ENCODE results near the gene STAP1. TPM values are rescaled to one million over a fixed set of nuclear protein-coding genes. Genes with fewer than 3 reads are reported as not detected.
"Not testable (repeated sequence)": the region's sequence is repeated elsewhere in the genome, so short reads cannot be mapped to it uniquely, and the experiment has no call there.

The STAP1 gene
- total RNA-seq, 1 experiment from 2014 or later = not detected

GRCh38 chr4:67545199-67546003 lies 13.1 kb upstream of the STAP1 start, which contains the start of gene CENPC:
Gene CENPC, minus strand, starts transcription at chr4:67545503. Its CDS starts 148 bp downstream, at chr4:67545355.
- no peaks in the 10 kb centered on the region for H3K27me3 ChIP-seq (replicated peaks)
- peak within 1 kb of the TSS; percentile 64 for H3K4me3 ChIP-seq
- H3K4me1 ChIP-seq (replicated peaks) = peaks cover 4% of the 10 kb centered on the region
- H3K36me3 ChIP-seq = peaks cover 35% of the 10 kb centered on the region
- H3K9me3 ChIP-seq (replicated peaks) = no peaks in the 10 kb centered on the region
- peak; percentile 91 to 98 for DNase-seq (ENCODE audit: low read depth in 1 of 2, low spot score in 2 of 2)
- H3K27ac ChIP-seq = peak within 1 kb of the TSS; percentile 86

- peak overlapping the region; percentile 64 for H3K4me3 ChIP-seq
- H3K4me1 ChIP-seq (replicated peaks) = peaks cover 4% of the 10 kb centered on the region
- peak overlapping the region; percentile 64 for H3K27ac ChIP-seq
- no peaks in the 10 kb centered on the region for H3K9me3 ChIP-seq (replicated peaks)
- H3K36me3 ChIP-seq = peaks cover 29% of the 10 kb centered on the region
- DNase-seq (ENCODE audit: low read depth in 1 of 2, low spot score in 2 of 2) = no peak
- H3K27me3 ChIP-seq (replicated peaks) = no peaks in the 10 kb centered on the region
These were observed 12.5 kb upstream of the STAP1 start for GRCh38 chr4:67546004-67546356.

GRCh38 chr4:67546971-67547370 lies 11.6 kb upstream of the STAP1 start:
- Histone ChIP-seq H3K4me1 (replicated peaks) (peaks cover 4% of the 10 kb centered on the region), H3K4me3 (no peak overlapping the region), H3K36me3 (peaks cover 22% of the 10 kb centered on the region), H3K27ac (no peak overlapping the region), H3K27me3 (replicated peaks) (no peaks in the 10 kb centered on the region), H3K9me3 (replicated peaks) (no peaks in the 10 kb centered on the region)
- DNase-seq (ENCODE audit: low read depth in 1 of 2, low spot score in 2 of 2) = no peak

DNA sequence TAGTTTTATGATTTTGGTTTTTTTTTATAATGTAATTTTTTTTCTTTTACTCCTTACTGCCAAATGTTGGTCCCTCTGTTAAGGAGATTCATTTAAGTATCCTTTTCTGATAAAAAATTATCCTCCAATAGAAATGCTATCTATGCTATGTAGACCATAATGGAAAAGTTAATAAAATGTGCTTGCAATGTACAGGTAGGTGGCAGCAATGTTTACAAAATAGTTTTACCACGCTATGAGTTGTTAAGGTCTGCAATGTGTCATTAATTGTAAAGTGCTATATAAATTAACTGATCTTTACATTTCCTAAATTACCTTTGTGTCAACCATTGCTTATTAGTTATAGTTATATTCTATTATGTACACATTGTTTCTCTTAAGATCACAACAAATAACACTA lies 9.4 kb upstream of the STAP1 start:
- Histone ChIP-seq H3K27me3 (replicated peaks) (no peaks in the 10 kb centered on the region), H3K36me3 (peaks cover 3% of the 10 kb centered on the region; the same call in 1 of the 2 replicates), H3K27ac (no peak overlapping the region), H3K4me1 (replicated peaks) (peaks cover 4% of the 10 kb centered on the region), H3K4me3 (no peak overlapping the region), H3K9me3 (replicated peaks) (no peaks in the 10 kb centered on the region)
- DNase-seq (ENCODE audit: low read depth in 1 of 2, low spot score in 2 of 2) = no peak

DNA sequence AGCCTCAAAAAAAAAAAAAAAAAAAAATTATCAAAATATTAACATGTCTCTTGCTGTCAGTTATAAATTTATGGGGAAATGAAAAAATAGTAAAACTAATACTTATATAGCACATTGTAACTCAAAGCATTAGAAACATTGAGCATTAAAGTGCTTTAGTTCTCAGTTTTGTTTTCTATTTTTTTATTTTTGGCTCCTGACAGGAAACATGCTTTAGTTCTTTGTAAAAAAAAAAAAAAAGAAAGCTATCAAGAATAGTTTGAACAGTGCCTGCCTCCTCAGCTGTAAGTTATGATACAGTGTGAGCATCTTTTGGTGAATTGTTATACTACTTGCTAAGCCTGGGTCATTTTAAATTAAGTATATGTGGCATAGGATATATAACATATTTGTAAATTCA lies 8.1 kb upstream of the STAP1 start:
- H3K27ac ChIP-seq = no peak overlapping the region
- no peak overlapping the region for H3K4me3 ChIP-seq
- no peaks in the 10 kb centered on the region for H3K9me3 ChIP-seq (replicated peaks)
- peaks cover 4% of the 10 kb centered on the region for H3K4me1 ChIP-seq (replicated peaks)
- DNase-seq (ENCODE audit: low read depth in 1 of 2, low spot score in 2 of 2) = no peak
- H3K36me3 ChIP-seq = no peaks in the 10 kb centered on the region
- no peaks in the 10 kb centered on the region for H3K27me3 ChIP-seq (replicated peaks)

- no peak for DNase-seq (ENCODE audit: low read depth in 1 of 2, low spot score in 2 of 2)
- Histone ChIP-seq H3K27ac (no peak overlapping the region), H3K4me3 (no peak overlapping the region)
These were observed 7.7 kb upstream of the STAP1 start for GRCh38 chr4:67550857-67551256.

DNA sequence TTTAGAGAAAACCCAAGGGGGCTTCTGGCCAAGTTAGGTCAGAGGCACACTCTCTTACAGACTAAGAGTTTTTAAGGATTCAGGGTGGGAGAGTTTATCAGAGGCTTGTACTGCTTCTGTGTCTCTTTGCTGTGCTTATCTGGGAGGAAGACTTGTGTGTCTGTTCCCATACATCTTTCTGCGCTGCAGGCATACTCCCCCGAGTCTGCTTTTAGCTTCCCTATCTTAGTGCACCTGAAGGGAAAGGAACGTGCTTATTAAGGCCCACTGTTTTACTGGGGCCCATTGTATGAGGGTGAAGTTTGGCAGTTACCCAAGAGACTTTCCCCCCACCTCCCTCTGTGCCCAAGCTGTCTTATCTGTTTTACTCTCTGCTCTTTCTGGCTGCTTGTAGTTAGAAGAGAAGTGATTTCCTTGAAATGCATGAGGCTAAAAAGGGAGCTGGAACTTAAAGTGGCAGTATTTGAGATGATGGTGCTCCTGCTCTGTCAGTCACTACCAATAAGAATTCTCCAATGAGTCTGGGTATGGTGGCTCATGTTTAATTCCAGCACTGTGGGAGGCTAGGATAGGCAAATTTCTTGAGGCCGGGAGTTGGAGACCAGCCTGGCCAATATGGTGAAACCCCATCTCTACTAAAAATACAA lies 6.3 kb upstream of the STAP1 start:
- H3K9me3 ChIP-seq (replicated peaks); DNase-seq (ENCODE audit: low read depth in 1 of 2, low spot score in 2 of 2); H3K27me3 ChIP-seq (replicated peaks); H3K36me3 ChIP-seq; H3K4me1 ChIP-seq (replicated peaks); H3K4me3 ChIP-seq; H3K27ac ChIP-seq: not testable (repeated sequence)

More at GRCh38 chr4:67550857-67551256, 7.7 kb upstream of the STAP1 start:
- Histone ChIP-seq H3K36me3 (no peaks in the 10 kb centered on the region), H3K4me1 (replicated peaks) (peaks cover 2% of the 10 kb centered on the region), H3K9me3 (replicated peaks) (no peaks in the 10 kb centered on the region), H3K27me3 (replicated peaks) (no peaks in the 10 kb centered on the region)

DNA sequence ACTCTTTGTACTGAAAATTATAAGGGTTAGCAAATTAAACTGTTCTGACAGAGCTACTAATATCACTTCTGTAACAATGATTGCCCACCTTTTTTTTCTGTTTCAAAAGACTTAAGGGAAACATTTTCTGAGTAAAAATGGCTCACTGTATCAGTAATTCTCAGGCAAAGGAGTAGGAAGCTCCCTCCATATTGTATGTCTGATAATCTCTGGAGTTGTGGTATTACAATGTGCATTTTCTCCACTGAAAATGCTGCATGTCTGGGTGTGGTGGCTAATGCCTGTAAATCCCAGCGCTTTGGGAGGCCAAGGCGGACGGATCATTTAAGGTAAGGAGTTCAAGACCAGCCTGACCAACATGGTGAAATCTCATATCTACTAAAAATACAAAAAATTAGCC lies 4.4 kb upstream of the STAP1 start:
- no peak for DNase-seq (ENCODE audit: low read depth in 1 of 2, low spot score in 2 of 2)
- no peak overlapping the region for H3K4me3 ChIP-seq
- no peaks in the 10 kb centered on the region for H3K27me3 ChIP-seq (replicated peaks)
- H3K27ac ChIP-seq = no peak overlapping the region
- no peaks in the 10 kb centered on the region for H3K4me1 ChIP-seq (replicated peaks)
- H3K9me3 ChIP-seq (replicated peaks) = no peaks in the 10 kb centered on the region
- no peaks in the 10 kb centered on the region for H3K36me3 ChIP-seq

DNA sequence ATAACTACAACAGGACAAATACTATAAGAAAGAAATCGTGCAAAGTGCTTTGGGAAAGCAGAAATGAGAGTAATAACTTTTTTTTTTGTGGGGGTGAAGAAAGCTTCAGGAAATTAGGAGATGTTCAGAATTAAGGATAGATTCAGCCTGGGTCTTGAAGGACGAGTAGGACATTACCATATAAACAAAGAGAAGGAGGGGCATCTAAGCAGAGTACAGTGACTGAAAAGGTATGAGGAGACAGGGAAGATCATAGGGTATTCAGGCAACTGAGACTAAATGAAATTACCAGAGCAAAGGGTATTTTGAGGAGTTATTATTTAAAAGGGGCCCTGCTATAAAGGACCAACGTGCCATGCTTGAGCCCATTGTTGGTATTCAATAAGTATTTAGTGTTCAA lies 3.1 kb upstream of the STAP1 start:
- Histone ChIP-seq H3K9me3 (replicated peaks) (no peaks in the 10 kb centered on the region), H3K4me3 (no peak overlapping the region), H3K4me1 (replicated peaks) (no peaks in the 10 kb centered on the region), H3K27ac (no peak overlapping the region), H3K36me3 (no peaks in the 10 kb centered on the region), H3K27me3 (replicated peaks) (no peaks in the 10 kb centered on the region)
- no peak for DNase-seq (ENCODE audit: low read depth in 1 of 2, low spot score in 2 of 2)

- Histone ChIP-seq H3K36me3 (no peaks in the 10 kb centered on the region), H3K4me1 (replicated peaks) (no peaks in the 10 kb centered on the region), H3K27ac (no peak overlapping the region), H3K9me3 (replicated peaks) (no peaks in the 10 kb centered on the region), H3K4me3 (no peak overlapping the region), H3K27me3 (replicated peaks) (0 out of 2 replicates have a peak, but pooled peaks cover 3% of the 10 kb centered on the region)
- DNase-seq (ENCODE audit: low read depth in 1 of 2, low spot score in 2 of 2) = no peak
These were observed 2.1 kb upstream of the STAP1 start for GRCh38 chr4:67556436-67556835.

DNA sequence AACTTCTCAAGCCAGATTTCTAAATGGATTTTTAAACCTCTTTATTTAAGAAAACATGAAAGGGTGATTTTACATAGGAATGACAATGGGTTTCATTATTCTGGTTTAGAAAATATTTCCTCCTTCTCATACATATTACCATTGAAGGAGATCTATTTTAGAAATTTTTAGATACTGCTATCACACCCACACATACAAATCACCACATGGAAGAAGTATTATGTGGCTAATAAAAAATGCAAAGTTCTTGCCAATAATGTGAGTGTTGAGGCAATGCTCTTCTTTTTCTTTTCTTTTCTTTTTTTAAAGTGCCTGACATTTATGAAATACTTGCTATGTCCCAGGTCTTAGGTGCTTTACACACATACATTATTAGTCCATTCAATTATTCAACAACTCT lies 6.8 kb downstream of the STAP1 start:
- no peaks in the 10 kb centered on the region for H3K36me3 ChIP-seq
- H3K9me3 ChIP-seq (replicated peaks) = no peaks in the 10 kb centered on the region
- no peak overlapping the region for H3K27ac ChIP-seq
- no peak for DNase-seq (ENCODE audit: low read depth in 1 of 2, low spot score in 2 of 2)
- H3K4me1 ChIP-seq (replicated peaks) = no peaks in the 10 kb centered on the region
- H3K4me3 ChIP-seq = no peak overlapping the region
- 0 out of 2 replicates have a peak, but pooled peaks cover 3% of the 10 kb centered on the region for H3K27me3 ChIP-seq (replicated peaks)

DNA sequence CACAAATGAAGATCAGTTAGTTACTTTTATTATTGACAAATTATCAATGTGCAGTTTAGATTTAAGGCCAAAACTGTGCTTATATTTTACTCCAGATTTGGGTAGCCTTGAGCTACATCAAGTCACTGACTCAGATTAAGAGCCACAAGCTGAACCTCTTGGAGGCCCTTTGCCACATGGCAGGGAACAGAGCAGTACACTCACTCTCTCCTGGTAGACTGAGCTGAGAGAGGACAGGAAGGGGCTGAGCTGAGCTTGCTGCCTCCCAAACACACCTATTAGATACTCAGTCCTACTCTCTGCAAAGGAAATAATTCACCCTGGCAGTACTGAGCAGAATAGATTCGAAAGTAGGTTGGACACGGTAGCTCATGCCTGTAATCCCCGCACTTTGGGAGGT lies 7.8 kb downstream of the STAP1 start:
- Histone ChIP-seq H3K36me3 (no peaks in the 10 kb centered on the region), H3K4me3 (no peak overlapping the region), H3K27ac (no peak overlapping the region), H3K9me3 (replicated peaks) (no peaks in the 10 kb centered on the region), H3K4me1 (replicated peaks) (no peaks in the 10 kb centered on the region), H3K27me3 (replicated peaks) (0 out of 2 replicates have a peak, but pooled peaks cover 1% of the 10 kb centered on the region)
- DNase-seq (ENCODE audit: low read depth in 1 of 2, low spot score in 2 of 2) = no peak

DNA sequence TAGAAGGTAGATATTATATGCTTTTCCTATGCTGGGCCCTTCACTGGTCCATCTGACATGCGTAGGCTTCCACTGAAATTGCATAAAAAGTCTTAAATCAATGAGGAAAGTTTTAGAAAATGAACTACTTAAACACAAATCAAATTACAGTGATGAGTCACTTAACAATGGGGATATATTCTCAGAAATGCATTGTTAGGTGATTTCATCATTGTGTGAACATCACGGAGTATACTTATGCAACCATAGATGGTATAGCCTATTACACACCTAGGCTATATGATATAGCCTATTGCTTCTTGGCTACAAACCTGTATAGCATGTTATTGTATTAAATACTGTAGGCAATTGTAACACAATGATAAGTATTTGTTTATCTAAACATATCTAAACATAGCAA lies 10.3 kb downstream of the STAP1 start:
- H3K4me1 ChIP-seq (replicated peaks) = no peaks in the 10 kb centered on the region
- no peaks in the 10 kb centered on the region for H3K36me3 ChIP-seq
- no peak overlapping the region for H3K4me3 ChIP-seq
- no peak overlapping the region for H3K27ac ChIP-seq
- H3K27me3 ChIP-seq (replicated peaks) = peaks cover 8% of the 10 kb centered on the region; the same call in 1 of the 2 replicates
- no peak for DNase-seq (ENCODE audit: low read depth in 1 of 2, low spot score in 2 of 2)
- H3K9me3 ChIP-seq (replicated peaks) = no peaks in the 10 kb centered on the region

DNA sequence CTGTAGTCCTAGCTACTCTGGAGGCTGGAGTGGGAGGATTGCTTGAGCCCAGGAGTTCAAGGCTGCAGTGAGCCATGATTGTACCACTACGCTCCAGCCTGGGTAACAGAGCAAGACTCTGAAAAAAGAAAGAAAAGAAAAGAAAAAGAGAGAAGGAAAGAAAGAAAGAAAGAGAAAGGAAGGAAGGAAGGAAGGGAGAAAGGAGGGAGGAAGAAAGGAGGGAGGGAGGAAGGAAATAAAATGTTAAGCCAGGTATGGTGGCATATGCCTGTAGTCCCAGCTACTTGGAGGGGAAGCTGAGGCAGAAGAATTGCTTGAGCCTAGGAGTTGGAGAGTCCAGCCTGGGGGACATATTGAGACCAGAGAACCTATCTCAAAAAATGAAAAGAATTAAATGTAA lies 12.0 kb downstream of the STAP1 start:
- no peak overlapping the region for H3K27ac ChIP-seq
- H3K36me3 ChIP-seq = no peaks in the 10 kb centered on the region
- no peaks in the 10 kb centered on the region for H3K4me1 ChIP-seq (replicated peaks)
- H3K4me3 ChIP-seq = no peak overlapping the region
- no peaks in the 10 kb centered on the region for H3K9me3 ChIP-seq (replicated peaks)
- H3K27me3 ChIP-seq (replicated peaks) = peaks cover 11% of the 10 kb centered on the region
- no peak for DNase-seq (ENCODE audit: low read depth in 1 of 2, low spot score in 2 of 2)

Data from SJSA1 (cell line).